Dermis blood vessel endothelial cell (primary cell): ENCODE data around the gene ZSCAN20. TPM values are rescaled to one million over a fixed set of nuclear protein-coding genes. Genes with fewer than 3 reads are reported as not detected.
A peak's percentile ranks its signal among the peaks of the same experiment; 100 is the strongest.

ENCODE experiments used
- DNase-seq: peaks from one replicate; pipeline ENCODE4 v3.0.0; 2010
- total RNA-seq: library from RNA; depleted of rRNA; stranded (reverse); fragments of >200 nt; gene quantifications from 2 replicates; pipeline ENCODE4 v1.2.3, GENCODE V29; 2014

ZSCAN20 gene
- total RNA-seq: 10.6 and 16.2 TPM in 2 replicates

DNA sequence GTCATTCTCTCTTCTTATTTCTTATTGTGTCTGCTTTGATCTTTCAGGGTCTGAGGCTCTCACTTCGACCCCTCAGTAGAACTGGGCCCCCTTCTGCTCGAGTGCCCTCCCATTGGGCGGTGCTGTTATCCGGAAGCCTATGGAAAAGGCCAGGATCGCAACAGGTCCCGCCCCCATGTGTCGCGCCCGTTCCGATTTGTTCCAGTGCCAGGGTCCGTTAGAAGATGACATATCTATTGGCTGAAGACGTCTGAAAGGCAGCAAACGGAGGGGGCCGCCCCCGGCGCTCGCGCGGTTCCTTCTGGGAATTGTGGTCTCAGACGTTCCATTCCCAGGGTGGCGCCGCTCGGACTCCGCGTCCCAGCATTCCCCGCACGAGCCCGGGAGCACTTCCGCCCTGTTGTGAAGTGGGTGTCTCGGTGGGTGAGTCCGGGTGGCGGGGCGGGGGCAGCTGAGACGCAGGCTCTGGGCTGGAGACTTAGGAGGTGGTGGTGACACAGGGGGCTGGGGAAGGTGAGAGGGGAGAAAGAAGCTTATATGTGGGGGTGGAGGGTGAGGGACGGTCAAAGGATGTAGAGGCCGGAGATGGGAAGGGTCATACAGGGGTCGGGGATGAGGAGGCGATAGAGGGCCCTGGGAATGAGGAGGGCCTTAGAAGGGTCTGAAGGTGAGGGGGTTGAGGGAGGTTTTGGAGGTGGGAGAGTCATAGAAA is at the start of gene ZSCAN20:
TSS of gene ZSCAN20 (plus strand) at position 377 of the 712 bp plus-strand sequence. CDS start 6,644 bp downstream, outside the sequence.
- DNase-seq: peak; percentile 98

- DNase-seq: peak; percentile 14
Observed at GRCh38 chr1:33424205-33424604, 48.2 kb upstream of the ZSCAN20 start.

DNA sequence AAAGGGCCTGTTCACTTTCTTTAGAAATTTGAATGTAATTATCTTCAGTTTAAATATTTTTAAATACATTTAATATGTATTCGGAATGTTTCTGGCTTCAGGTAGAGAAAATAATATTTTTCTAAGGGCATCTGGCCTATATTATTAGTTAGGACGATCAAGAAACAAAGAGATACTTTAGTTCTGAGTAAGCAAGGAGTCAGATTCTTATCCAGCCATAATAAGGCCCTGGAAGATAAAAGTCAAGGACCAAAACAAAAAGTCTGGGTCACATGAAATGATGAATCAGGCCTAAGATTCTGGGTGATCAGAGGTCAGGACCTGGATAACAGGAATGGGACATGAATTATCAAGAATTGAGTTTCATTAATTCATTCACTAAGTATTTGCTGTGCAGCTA is 47.8 kb upstream of the ZSCAN20 start:
- DNase-seq: no peak

DNA sequence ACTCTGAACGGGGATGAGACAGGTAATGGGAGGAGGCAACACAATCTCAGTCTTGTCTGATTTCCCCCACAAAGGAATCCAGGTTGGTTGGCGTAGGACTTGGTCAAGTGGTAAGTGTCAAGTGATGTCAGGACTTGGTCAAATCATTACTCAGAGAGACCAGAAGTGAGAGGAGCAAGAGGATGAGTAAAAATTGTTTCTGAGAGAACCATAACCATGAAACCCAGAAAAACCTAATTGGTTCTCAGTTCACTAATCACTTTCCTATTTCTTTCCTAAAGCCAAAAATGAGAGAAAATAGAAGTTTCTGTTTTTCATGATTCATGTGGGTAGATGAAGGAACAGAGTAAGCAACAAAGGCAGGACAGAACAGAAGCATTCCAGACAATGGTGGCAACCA is 46.5 kb upstream of the ZSCAN20 start:
- no peak for DNase-seq

DNA sequence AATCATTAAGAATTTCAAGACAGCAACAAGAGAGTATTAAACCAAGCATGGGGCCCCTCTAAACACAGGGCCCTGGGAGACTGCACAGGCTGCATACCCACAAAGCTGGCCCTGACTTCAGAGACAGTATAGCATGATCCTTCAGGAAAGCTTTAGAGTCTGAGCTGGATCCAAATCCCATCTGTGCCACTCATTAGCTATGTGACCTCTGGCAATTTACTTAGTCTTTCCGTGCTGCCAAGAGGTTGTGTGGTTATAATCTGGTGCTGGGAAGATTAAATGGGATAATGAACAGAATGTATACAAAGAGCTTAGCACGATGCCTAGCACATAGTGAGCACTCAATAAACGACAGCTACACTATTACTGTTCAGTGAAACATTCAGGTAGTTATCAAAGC is 45.5 kb upstream of the ZSCAN20 start:
- no peak for DNase-seq

DNA sequence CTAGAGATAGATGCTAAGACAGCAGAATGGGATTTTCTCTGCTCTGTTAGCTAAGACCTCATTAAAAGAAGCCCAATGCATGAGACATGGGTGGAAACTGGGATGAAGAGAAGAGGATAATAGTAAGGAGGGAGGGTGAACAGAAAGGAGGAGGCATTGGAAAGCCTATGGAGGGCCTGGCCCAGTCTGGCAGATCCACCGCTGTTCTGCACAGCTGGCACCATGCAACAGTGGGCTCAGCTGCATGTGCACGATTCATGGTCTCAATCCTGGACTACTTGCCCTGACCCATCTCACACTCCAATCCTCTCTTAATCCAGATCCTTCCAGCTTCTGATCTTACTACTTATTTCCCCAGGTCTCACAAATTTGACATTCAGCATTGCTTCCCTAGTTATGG is 43.8 kb upstream of the ZSCAN20 start:
- DNase-seq: no peak

DNA sequence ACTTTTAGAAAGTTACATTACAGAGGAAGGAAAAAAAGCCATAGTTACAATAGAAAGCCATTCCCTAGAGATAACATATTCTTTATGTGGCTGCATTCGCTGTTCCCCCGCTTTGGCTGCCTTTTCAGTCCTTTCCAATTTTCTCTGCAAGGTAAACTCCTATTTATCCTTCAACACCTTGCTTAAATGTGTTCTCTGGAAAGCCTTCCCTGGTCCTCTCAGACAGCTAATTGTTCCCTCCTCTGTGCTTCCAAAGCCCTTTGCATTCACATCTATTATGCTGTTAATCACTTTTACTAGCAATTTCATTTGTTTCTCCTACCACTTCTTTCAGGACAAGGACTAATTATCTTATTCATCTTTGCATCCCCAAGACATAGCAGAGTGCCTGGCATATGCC is 43.1 kb upstream of the ZSCAN20 start:
- DNase-seq: no peak

DNA sequence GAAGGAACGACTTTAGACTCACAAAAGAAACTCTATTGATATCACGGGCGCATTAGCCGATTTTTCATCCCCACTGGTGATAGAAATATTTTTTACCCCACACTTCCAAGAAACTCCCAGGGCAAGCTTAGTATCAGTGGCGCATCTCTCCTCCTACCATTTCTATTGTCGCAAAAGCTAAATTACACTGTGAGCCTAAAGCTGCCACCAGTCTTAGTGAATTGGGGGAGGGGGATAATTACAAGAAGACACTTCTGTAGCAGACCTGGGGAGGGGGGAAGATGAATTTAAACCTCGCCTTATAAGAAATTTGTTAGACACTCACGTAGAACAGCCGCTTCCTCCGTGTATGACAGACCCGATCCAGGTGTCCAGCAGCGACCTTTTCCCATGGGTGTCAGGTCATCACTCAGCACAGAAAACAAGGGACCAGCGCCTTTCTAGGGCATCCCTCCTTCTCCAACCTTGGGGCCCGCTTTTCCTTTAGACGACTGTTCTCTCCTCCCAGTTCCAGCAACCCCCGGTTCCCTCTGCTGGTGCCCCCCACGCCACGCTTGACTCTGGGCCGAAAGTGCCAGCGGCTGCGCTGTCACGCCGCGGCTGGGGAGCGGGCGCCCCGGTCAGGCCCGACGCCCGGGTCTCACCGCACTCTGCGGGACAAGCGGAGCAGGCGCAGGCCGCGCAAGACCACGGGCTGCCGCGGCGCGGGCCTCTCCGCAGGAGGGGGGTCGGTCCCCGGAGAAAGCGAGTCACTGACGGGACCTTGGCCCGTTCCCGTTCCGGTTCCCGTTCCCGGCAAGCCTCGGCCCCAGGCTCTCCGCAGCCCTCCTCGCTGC is 42.4 kb upstream of the ZSCAN20 start:
- DNase-seq: peak; percentile 39

- DNase-seq: peak; percentile 98
Observed at GRCh38 chr1:33430692-33431593, 41.5 kb upstream of the ZSCAN20 start, which contains the start of gene PHC2. Gene PHC2 (minus strand): TSS chr1:33431095. CDS start chr1:33375539, 55,556 bp downstream.

GRCh38 chr1:33433509-33434362 is 38.7 kb upstream of the ZSCAN20 start:
- peak; percentile 91 for DNase-seq

DNA sequence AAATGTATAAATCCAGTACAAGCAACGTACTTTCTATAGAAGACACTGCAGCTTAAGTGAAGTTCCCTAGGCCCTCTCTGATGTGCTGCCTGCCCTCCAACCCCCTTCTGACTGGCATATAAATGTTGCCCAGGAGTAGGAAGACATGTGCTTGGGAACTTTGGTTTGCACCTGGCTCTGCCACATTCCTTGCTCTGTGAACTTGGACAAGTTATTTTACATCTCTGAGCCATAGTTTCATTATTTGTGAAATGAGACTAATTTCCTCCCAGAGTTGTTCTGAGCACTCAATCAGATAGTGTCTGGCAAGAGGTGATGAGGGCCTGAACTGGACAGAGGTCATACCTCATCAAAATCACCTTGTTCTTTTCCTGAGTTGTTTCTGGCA is 38.1 kb upstream of the ZSCAN20 start:
- DNase-seq: no peak

- DNase-seq: peak; percentile 13
Observed at GRCh38 chr1:33435096-33435820, 37.2 kb upstream of the ZSCAN20 start.

GRCh38 chr1:33436557-33437285 is 35.7 kb upstream of the ZSCAN20 start:
- DNase-seq: no peak

DNA sequence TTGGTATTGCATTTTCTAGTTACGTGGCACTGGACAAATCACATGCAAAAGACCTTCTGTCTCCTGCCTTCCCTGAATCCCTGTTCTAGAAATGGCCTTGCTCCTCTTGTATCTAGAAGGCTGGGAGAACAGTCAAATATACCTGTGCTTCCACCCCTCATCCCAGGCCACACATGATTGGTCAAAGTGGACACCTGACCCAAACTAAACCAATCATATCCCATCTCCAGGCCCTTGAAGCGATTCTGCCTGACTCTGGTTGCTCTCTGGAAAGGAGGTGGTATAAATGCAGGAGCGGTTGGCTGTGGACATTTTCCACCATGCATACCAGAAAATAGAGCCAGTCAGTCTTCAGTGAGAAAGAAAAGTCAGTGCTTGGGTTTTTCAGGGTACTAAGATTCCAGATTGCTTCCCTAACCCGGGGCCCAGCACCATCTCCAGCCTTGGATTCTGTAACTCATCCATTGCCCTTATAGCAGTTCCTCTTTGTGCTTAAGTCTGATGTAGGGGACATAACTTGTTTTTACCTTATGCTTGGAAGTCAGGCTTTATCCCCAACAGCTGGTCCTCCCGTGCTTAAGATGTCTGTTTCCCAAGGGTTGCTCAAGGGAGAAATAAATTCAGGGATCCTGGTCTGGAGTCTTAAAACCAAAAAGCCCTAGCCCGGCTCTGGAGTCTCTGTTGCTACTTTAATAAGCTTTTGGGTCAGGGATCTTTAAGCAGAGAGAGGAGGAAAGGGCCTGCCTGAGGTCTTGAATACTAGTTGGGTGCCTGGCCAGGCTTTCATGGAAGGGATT is 33.9 kb upstream of the ZSCAN20 start:
- no peak for DNase-seq

- no peak for DNase-seq
Observed at GRCh38 chr1:33439662-33440061, 32.8 kb upstream of the ZSCAN20 start.

GRCh38 chr1:33441088-33441745 is 31.2 kb upstream of the ZSCAN20 start:
- DNase-seq: no peak

DNA sequence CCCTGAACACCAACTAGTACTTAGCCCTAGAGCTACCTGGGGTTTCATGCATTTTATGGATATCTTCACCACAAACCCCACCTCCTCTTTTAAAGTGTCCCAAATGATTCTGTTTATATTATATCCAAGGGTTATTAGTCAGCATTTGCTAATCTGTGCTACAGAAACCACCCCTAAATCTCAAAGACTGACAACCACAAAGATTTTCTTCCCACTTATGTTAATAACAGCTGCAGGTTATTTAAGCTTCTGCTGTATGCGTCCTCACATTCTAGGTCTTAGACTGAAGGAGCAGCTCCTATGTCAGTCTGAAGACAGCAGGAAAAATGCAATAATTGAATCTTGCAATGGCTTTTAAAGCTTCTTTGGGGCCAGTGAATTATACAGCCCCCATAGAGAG is 30.3 kb upstream of the ZSCAN20 start:
- no peak for DNase-seq

DNA sequence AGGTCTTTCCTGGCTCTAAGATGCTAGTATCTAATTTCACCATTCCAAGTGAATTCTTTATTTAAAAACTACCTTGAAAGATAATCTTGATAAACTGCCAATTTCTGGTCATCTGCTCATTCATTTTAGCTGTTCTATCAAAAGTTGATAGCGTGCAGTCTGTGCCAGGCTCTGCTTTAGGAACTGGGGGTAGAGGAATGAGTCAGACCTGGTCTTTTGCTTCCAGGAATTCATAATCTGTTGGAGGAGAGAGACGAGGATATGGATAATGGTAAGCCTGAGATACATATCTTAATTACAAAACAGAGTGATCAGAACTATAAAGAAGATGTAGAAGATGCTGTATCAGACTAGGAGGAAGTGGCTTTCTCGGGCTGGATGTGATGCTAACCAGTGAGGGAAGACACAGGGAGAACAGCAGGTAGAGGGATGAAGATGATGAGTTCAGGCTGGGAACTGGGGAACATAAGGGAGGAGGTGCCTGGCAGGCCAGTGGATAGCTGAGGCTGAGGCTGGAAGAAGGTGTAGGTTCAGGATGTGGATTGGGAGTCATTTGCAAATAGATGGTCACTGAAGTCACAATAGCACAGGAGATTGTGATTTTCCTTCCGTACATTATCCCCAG is 29.3 kb upstream of the ZSCAN20 start:
- DNase-seq: peak; percentile 77
